IPS-20b (cell line): ENCODE data around the gene MBNL1.

ENCODE experiments used
- H3K27ac ChIP-seq: one replicate; pipeline ENCODE4 v1.5.1; 2013; ENCODE audit warnings: low read length
- H3K27me3 ChIP-seq: 2 replicates; pipeline ENCODE4 v1.6.1; 2013; ENCODE audit warnings: mild to moderate bottlenecking, low read length, inconsistent platforms; ENCODE audit not compliant: insufficient read depth
- H3K36me3 ChIP-seq: 2 replicates; pipeline ENCODE4 v1.6.1; 2013; ENCODE audit warnings: low read depth, mild to moderate bottlenecking, inconsistent platforms, low read length, moderate library complexity; ENCODE audit not compliant: insufficient read depth
- H3K4me1 ChIP-seq: 2 replicates; pipeline ENCODE4 v1.6.1; 2013; ENCODE audit warnings: mild to moderate bottlenecking, control low read depth, inconsistent platforms, low read length, moderate library complexity; ENCODE audit not compliant: insufficient read depth
- H3K4me3 ChIP-seq: 2 replicates; pipeline ENCODE4 v1.5.1; 2013; ENCODE audit warnings: mild to moderate bottlenecking, low read length, inconsistent platforms
- H3K9ac ChIP-seq: 2 replicates; pipeline ENCODE4 v1.6.1; 2013; ENCODE audit warnings: low read depth, mild to moderate bottlenecking, inconsistent platforms, low read length, moderate library complexity
- H3K9me3 ChIP-seq: 2 replicates; pipeline ENCODE4 v1.6.1; 2013; ENCODE audit warnings: mild to moderate bottlenecking, low read depth, low read length, inconsistent platforms; ENCODE audit not compliant: insufficient read depth

The MBNL1 gene

DNA sequence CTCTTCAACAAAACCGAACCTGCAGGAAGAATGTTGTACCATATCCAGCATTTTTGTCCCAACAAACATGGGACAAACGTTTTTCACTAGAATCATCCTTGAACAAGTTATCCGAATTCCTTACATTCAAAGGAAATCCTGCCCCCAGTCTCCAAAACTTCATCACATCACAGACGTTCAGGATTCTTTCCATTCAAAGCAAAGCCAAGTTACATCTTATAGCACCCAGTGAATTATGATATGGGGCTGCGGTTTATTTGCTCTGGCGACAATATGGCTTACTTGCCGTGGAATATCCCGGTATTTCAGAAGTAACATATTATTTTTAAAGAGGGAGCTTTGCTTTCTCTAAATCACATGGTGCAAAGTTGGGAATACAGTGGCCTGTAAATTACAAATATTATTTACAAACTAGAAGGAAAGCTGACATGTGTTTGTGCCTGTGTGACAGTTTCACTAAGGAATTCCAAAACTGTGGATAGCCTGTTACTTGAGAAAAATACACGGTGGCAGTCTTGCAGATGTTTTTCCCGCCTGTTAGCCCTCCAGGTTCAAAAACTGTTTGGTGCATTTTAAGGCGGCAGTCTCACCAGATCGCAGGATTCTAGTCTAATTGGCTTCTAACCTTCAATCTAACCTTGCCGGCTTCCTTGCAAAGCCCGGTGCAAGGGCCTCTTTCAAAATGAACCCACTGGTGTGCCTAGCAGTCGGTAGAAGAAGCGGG lies 736 bp upstream of the MBNL1 start:
- H3K4me1 ChIP-seq: peaks cover 12% of the 10 kb centered on the region; the same call in 1 of the 2 replicates

DNA sequence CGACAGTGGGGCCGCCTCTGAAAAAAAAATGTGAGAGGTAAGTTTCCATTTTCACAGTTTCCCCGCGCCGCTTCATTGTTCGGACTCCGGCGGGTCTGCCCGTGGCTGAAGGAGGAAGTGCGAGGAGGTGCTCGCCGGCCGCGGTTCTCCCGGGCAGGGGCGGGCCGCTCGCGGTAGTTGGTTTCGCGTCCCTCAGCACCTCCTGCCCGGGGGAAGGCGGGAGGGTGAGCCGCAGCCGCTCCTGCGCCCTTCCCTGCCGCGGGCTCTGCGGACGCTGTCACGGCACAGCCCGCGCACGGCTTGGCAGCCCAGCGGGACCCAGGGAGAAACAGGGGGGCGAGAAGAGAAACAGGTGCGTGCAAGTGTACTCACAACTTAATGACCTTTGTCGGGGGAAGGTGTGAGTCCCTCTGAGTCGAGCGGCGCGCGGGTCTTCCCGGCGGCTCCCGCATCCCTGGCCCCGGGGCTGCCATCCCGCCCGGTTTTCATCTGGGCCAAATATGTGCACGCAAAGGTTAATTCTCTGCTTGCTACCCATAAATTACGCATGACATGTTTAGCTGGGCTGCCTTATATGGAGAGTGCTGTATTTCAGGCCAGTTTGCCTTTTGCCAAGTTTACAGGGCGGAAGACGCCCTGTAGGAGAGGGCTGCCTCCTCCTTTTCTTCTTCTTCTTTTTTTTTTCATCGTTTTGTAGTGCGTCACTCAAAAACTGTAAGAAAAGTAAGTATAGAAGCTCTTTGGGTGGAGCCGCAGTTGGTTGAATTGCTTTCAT lies 514 bp downstream of the MBNL1 start:
- Histone ChIP-seq H3K27me3 (peaks cover 28% of the 10 kb centered on the region), H3K4me1 (peaks cover 12% of the 10 kb centered on the region; the same call in 1 of the 2 replicates), H3K9me3 (no peaks in the 10 kb centered on the region), H3K9ac (peak overlapping the region; percentile 87), H3K4me3 (peak overlapping the region; percentile 96), H3K36me3 (no peaks in the 10 kb centered on the region), H3K27ac (peak overlapping the region; percentile 49)

More for the DNA sequence above, 736 bp upstream of the MBNL1 start:
- H3K4me3 ChIP-seq: peak overlapping the region; percentile 96
- H3K27me3 ChIP-seq: peaks cover 31% of the 10 kb centered on the region
- no peaks in the 10 kb centered on the region for H3K36me3 ChIP-seq
- H3K9me3 ChIP-seq: no peaks in the 10 kb centered on the region
- peak overlapping the region; percentile 87 for H3K9ac ChIP-seq
- H3K27ac ChIP-seq: peak overlapping the region; percentile 37

DNA sequence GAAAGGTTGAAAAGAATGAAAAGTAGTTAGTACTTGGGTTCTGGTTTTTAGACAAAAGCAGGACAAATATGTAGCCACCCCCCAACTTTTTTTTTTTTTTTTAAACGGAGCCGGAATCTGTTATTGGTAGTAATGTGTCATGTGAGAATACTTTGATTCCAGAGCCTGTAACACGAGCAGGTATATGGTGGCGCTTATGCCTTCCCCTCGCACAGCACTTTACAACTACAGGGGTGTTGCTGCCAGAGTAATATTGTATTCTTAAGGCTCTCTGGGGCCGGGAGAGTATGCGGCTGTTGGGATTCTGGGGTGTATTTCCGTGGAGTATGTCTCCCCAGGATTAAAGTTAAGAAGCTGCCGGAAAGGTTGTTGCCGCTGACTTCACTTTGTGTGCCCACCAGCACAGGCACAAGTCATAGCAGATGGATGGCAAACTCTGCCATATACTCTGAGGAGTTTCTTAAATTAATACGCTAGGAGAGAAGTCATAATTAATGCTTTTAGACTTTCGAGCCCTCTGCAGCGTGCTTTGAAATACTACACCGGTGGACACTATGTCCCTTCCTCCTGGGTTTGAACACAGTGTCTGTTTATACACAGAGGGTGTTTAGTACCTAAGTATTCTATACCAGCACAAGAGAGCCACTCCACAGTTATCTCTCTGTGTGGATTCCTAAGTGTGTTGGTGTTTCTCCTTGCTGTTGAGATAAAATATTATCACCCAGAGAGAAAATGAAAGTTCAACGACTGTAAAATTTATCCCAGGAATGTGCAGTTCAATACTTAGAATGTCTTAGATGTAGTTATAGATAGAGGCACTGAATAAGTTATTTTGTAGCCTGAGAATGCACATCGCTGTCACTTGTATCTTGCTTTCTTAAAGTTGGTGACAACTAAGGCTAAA lies 1.4 kb downstream of the MBNL1 start:
- Histone ChIP-seq H3K36me3 (no peaks in the 10 kb centered on the region), H3K4me1 (peaks cover 16% of the 10 kb centered on the region), H3K4me3 (peak overlapping the region; percentile 96), H3K27ac (no peak overlapping the region), H3K9ac (peak overlapping the region; percentile 87), H3K27me3 (peaks cover 28% of the 10 kb centered on the region), H3K9me3 (no peaks in the 10 kb centered on the region)

DNA sequence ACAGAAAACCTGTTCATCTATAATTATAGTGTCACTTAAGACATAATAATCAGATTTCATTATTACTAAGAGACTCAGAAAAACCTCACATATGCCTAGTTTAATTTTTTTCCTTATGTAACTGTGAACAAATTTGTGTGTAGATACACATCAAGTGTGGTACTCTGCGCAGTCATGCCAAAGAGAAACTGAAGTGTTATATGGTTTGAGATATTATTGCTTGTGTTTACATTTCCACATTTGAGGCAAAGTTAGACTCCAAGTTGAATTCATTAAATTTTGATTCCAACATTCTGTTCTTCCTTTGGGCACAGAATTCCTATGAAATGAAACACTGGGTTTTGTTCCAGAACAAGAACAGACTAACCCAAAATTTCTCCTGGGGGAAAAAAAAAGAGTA lies 2.2 kb downstream of the MBNL1 start:
- Histone ChIP-seq H3K9ac (no peak overlapping the region; the same call in 1 of the 2 replicates), H3K27me3 (peaks cover 24% of the 10 kb centered on the region), H3K36me3 (no peaks in the 10 kb centered on the region), H3K4me1 (peaks cover 18% of the 10 kb centered on the region), H3K4me3 (peak overlapping the region; percentile 96; the same call in 1 of the 2 replicates), H3K9me3 (no peaks in the 10 kb centered on the region), H3K27ac (no peak overlapping the region)

DNA sequence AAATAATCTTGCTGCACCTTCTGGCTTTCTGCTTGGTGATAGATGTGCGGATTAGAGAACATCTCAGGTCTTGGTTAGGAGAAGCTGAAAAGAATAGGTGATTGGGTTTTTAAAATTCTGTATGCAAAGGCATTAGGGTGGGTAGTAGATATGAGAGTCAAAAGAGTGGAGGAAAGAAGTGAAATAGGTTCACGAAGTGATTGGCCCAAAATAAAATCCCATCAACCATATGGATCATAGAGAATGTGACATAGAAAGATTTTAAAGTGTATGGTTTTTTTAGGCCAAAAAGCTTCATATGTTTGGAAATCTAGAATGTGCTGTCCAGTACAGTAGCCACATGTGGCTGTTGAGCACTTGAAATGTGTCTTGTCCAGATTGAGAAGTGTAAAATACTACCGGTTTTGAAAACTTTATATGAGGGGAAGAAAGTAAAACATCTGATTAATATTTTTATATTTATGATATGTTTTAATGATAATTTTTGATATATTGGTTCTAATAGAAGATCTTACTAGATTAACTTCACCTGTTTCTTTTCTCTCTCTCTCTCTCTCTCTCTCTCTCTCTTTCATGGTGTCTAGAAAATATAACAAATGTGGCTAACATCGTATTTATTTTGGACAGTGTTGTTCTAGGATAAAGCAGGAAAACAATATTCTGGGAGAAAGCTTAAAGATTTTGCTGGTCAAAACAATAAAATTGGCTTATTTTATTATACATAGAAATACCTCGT lies 2.9 kb downstream of the MBNL1 start:
- Histone ChIP-seq H3K4me3 (no peak overlapping the region), H3K4me1 (peaks cover 16% of the 10 kb centered on the region)

DNA sequence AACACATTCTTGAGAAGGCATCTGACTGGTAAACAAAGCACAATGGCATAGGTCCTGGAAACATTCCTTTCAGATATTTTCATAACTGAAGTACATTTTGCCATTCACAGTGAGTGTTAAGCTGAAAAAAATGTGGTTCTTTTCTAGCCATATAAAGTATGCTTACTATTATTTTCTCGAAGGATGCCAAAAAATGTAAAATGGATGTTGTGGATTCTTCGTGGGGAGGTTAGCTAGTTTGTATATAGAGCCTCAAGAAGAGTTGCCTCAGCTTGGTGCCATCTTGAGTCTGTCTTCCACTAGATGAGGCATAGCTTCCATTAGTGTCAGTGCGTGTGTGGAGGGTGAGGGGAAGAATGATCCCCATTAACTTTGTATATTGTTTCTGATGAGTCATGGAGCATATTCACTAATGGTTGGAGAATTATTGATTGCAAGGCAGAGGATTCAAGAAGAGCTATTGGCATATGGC lies 4.1 kb downstream of the MBNL1 start:
- no peaks in the 10 kb centered on the region for H3K36me3 ChIP-seq
- no peak overlapping the region for H3K9ac ChIP-seq
- peaks cover 6% of the 10 kb centered on the region for H3K27me3 ChIP-seq
- no peak overlapping the region for H3K27ac ChIP-seq
- H3K4me3 ChIP-seq: no peak overlapping the region
- H3K9me3 ChIP-seq: no peaks in the 10 kb centered on the region
- peaks cover 14% of the 10 kb centered on the region for H3K4me1 ChIP-seq

More for the DNA sequence above, 2.9 kb downstream of the MBNL1 start:
- Histone ChIP-seq H3K36me3 (no peaks in the 10 kb centered on the region), H3K9me3 (no peaks in the 10 kb centered on the region), H3K27me3 (peaks cover 17% of the 10 kb centered on the region), H3K27ac (no peak overlapping the region), H3K9ac (no peak overlapping the region)

DNA sequence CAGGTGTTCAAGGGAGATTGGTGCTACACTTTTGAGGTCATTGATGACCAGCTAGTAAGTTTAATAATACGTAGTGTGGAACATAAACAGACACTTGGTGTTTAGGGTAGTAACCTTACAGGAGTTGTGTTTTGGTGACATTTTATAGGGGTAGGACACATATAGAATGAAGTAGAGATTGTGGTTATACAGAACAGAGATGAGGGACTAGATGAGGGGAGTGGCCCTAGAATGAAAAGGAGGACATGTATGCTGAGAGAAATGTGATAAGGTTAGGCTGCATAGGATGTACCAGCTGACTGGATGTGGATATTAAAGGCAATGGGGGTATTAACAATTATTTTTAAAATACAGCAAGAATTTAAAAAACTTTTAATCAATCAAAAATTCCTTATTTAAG lies 8.0 kb downstream of the MBNL1 start:
- Histone ChIP-seq H3K4me3 (no peak overlapping the region), H3K36me3 (no peaks in the 10 kb centered on the region), H3K9me3 (no peaks in the 10 kb centered on the region), H3K27me3 (no peaks in the 10 kb centered on the region), H3K9ac (no peak overlapping the region), H3K4me1 (peaks cover 18% of the 10 kb centered on the region), H3K27ac (no peak overlapping the region)

DNA sequence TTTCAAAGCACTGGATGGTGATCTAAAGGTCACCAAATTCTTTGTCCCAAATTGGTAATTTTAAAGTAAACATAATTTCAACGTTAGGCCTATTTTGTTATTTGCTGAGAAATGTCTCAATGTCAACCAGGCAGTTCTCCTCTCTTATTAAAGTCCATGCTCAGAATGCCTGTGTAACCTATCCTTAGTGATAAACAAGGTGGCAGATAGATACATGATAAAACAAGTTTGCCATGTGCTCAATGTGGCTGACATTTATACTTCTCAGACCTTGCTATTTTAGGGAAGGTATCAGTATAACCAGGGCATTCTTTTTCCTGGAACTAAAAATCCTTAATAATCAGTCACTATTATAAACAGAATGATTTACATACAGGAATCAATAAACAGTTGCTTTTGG lies 8.5 kb downstream of the MBNL1 start:
- H3K4me1 ChIP-seq: peaks cover 18% of the 10 kb centered on the region
- H3K27ac ChIP-seq: no peak overlapping the region
- no peak overlapping the region for H3K4me3 ChIP-seq
- no peaks in the 10 kb centered on the region for H3K36me3 ChIP-seq
- H3K9ac ChIP-seq: no peak overlapping the region
- no peaks in the 10 kb centered on the region for H3K27me3 ChIP-seq
- no peaks in the 10 kb centered on the region for H3K9me3 ChIP-seq

DNA sequence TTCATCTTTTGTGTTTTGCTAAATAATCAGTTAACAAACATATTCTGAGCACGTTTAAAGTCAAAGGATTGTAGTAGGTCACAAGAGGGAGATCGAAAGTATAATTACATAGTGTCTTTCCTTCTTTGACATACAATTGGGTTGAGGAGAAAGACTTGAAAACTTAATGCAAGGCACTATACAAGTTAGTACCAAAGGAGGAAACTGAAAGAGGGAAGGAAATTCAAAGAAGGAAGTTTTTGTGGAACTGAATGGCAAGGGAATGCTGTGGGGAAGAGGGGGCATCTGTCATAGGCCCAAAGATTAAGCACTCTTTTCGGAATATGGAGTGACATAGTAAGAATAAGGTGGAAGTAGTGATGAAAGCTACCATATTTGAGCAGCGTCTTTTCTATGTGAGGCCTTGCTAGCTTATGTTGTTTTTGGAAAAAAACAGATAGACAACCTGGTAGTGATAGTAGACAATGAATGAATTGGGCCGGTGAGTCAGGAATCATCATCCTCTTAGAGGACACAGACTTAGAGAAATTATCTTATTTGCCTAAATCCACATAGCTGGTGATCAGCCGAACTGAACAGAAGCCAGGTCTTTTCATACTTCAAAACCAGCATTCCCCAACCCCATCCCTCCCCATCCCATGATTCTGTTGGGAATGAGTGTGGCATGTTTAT lies 10.2 kb downstream of the MBNL1 start:
- H3K36me3 ChIP-seq: no peaks in the 10 kb centered on the region
- H3K4me1 ChIP-seq: peaks cover 27% of the 10 kb centered on the region
- no peak overlapping the region for H3K4me3 ChIP-seq
- no peaks in the 10 kb centered on the region for H3K27me3 ChIP-seq
- no peak overlapping the region for H3K27ac ChIP-seq
- H3K9me3 ChIP-seq: no peaks in the 10 kb centered on the region
- no peak overlapping the region for H3K9ac ChIP-seq

DNA sequence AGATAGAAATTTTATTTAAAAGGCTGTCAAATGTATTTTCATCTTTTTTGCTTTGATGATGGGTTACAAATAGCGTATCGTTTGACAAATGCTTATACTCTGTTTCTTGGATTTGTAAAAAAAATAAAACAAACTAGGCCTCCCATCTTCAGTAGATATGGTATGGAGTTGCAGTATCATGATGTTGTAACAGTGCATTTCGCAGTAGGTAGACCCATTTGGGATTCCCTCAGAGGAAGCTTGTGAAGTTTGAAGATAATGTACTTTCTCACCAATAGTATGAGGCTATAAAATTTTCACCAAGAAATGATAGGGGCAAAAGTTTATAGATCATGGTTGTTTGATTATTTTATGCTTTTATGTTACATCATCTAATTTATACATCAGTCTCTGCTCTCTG lies 10.8 kb downstream of the MBNL1 start:
- Histone ChIP-seq H3K36me3 (no peaks in the 10 kb centered on the region), H3K4me1 (peaks cover 27% of the 10 kb centered on the region), H3K9me3 (no peaks in the 10 kb centered on the region), H3K4me3 (no peak overlapping the region), H3K27me3 (no peaks in the 10 kb centered on the region), H3K9ac (no peak overlapping the region), H3K27ac (no peak overlapping the region)
